GM21381 (cell line): Measurements from ENCODE around the gene NCKAP5.

Source experiments
- ATAC-seq: cut with Tn5 transposase; IDR thresholded peaks from one replicate; pipeline ENCODE4 v1.9.1; 2021; ENCODE audit warnings: mild to moderate bottlenecking, moderate library complexity; ENCODE audit not compliant: unreplicated experiment

The NCKAP5 gene

DNA sequence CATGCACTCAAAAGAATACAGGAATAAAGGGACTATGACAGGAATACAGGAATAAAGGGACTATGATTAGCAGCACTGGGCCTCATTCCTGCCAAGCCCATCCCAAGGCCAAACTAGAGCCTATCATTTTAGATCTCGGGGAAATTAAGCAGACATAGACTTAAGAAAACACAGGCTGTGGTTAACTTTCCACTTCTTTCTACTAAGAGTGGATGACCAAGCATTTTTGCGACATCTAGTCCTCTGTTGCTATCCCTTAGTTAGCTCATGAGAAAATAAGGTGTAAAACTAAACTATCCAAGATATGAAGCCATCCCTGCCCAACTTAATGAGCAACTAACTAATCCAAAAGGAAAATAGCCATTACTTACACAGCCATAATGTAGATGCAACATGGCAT, 904.2 kb downstream of the NCKAP5 start:
- no peak for ATAC-seq

DNA sequence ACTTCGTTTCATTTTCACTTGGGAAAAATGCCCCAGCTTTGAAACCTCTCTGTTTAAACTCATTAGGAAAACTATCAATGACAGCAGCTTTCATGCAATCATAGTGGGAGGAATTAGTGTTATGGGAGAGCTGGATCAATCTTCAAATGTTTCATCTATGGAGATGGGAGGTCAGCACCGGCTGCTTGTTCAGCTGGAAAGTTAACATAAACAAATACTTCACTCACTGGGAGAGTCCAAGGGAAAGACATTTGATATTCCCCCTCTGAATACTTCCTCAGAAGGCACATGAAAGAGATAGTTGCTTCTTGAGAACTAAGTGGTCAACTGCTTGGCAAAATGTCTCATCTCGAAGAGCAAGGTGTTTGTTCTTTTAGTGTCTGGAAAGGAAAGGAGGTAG, 905.5 kb downstream of the NCKAP5 start:
- ATAC-seq: no peak

DNA sequence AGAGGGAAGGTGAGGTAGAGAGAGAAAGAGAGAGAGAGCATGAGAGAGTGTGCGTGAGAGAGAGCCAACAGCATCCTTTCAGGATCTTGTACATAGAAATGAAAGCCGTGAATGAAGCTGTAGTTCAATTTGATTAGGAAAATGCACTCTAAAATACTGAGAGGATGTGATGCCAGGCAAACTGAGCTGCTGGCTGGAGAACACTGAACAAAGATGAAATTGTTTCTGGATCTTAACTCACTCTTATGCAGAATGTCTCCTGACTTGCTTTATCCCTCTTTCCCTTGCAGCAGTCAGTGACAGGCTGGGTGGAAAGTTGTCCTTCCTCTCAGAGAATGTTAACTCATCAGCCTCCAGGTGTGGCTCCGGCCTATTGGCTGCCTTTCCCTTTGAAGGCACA, 908.9 kb downstream of the NCKAP5 start:
- no peak for ATAC-seq

DNA sequence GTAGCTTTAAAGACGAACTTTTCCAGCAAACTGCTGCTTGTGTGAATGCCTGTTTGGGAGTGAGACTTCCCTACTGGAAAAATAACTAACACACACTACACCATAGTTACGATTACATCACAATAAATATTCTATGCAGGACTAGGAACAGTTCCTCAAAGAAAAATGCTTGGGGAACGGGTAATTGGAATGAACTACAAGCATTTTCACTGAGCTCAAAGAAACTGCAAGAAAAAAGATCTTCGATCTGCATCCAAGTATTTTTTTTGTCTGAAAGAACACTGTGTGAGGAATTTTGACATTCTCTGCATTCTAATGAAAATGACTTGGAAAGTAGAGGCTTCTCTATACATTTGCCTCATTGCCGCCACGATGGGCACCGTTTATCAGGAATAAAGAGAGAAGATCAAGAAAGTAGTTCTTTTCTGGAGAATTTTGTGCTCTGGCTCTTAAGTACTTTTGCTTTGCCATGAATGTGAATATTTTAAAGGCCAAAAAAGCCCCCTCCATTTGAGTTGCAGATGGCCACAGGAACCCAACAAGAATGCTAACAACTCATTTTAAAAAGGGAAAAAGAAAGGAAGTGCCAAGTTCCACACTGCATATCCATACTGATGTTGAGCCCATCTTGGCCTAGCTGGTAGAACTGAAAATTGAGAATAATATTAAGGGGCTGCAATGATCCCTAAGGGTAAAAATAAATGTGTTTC, 911.8 kb downstream of the NCKAP5 start:
- ATAC-seq: no peak

DNA sequence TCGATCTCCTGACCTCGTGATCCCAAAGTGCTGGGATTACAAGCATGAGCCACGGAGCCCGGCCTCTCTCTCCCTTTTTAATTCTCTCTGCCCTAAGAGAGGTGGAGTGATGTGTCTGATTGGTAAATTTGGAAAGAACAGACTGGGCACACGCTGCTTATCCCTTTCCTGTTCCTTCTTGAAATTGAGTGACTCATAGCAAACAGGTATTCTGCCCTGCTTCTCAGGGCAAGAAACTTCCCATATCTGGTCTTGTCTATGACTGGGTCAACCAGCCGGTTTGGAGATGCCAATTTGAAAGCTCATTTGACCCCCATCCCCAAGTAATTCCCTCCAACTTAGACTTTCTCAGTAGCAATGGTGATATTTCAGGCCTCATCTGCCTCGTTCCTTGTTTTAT, 913.3 kb downstream of the NCKAP5 start:
- no peak for ATAC-seq

DNA sequence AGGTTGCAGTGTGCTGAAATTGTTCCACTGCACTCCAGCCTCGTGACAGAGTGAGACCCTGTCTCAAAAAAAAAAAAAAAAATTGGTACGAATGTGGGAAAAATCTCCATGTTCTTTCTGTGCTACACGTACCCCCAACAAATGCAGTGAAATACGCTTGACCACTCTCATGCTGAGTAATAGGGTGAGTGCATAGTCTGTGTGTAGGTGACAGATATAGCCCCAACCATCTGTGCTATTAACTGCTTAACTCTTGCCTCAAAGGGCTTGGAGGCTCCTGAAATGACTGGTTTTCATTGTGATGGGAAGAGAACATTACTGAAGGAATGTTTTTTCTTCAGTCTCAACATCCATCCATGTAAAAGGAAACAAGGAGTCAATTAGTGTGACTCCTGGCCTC, 913.9 kb downstream of the NCKAP5 start:
- ATAC-seq: no peak

DNA sequence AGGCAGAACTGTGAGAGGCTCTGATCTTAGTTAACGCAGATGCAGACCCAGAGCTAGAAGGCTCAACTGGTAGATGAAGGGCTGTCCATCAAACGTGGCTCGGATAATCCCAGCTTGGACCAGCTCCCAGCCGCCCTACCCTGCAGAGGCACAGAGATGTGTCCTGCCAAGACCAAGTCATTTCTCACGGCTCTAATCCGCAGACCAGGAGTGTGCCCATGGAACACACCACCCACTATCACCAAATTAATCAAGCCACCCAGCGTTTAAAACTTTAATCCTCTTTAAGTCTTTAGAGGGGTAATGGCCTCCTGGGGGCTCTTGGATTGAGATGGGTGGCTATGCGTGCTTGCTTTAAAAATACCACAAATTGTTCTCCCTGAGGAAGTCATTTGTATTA, 915.8 kb downstream of the NCKAP5 start:
- no peak for ATAC-seq

DNA sequence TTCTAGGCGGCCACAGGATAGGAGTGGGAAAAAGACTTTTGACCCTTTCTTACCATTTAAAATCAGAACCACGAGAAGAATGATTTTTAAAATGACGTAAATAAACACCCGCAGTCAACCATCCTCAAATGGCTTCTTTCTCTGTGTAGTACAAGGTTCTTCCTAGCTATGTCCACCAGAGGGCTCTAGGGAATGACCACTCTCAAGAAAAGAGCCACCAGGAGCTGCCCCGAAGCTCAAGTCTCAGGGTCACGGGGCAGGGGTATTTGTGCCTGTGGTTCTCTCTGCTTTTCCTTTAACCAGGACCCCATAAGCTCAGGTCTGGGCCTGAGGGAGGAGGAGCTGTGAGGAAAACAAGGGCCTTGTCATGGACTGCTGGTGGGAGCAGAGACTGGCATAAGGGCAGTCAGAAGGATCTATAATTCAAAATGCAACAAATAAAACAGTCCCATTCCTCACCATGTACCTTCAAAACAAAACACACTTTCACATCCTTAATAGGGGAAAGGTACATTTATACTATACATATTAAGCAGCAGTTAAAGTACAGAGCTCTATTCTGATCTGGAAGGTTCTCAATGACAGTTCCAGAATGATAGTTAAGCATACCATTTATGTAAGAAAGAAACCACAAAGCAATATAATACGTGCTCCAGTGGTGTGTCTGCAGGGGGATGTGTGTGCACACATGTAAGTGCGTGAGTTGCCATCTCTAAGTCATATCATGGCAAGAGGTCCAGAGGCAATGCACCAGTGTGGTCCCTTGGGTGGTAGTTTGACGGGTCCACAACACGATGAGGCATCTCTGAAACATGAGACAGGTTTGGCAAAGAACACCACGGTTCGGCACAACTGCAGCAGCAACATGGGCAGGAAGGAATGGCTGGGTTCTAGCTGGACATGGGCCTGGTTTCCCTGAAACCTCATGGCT, 916.9 kb downstream of the NCKAP5 start:
- ATAC-seq: no peak

DNA sequence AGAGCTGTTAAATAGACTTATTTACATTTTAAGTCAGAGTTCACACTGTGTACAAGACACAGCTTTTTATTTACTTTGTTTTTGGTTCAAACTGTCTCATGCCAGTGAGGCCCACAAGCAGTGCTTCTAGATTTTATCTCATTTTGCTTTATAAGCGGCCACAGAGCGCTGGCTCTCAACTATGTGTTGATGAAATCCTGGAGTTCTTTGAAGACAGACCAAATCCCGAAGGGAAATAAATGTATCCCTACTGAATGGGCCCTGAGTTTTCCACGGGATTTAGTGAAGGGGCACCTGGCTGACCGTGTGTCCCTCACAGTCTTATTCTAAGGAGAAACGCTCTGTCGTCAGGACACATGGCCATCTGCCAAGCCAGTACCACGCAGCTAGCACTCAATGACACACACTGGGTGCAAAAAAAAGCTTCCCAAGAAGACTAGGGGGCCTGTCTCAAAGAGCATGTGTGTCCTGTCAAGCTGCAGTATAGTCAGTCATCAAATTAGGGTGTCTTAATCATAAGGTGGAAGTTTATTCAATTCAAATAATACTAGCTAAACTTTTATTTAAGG, 921.6 kb downstream of the NCKAP5 start:
- no peak for ATAC-seq

DNA sequence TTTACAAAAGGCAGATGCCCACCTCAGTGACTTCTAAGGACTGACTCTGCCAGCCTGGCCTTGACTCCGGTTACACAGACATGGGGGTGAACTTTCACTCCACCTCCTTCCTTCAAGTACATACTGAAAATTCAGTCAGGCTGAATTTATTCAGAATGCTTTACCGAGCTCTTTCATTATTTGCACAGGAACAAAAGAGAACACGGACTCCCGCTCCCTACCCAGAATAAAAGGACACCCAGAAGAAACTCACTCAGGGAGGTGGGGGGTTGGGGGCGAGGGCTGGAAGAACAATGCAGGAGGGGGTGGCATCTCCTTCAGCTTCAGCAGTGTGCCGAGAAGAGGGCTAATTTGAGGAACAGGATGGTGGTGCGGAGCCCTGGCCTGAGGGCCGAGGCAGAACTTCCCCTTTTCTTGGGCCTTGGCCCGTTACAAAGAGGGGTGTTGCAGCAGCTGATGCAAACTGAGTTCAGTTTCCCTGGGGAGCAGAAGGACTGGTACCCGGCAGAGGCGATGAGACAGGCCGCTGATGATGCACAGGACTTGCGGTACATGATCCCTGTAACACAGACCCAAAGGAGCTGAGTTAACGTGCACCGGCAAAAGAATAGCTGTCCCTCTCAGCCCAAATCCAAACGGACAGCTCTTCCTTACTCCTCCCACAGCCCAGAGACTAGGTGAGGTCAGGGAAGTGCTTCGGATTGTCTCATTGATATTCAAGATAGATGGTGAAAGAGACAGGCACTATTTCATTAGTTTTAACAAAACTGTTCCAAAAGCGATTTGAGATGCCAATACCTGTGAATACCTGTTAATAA, 922.3 kb downstream of the NCKAP5 start:
- no peak for ATAC-seq

DNA sequence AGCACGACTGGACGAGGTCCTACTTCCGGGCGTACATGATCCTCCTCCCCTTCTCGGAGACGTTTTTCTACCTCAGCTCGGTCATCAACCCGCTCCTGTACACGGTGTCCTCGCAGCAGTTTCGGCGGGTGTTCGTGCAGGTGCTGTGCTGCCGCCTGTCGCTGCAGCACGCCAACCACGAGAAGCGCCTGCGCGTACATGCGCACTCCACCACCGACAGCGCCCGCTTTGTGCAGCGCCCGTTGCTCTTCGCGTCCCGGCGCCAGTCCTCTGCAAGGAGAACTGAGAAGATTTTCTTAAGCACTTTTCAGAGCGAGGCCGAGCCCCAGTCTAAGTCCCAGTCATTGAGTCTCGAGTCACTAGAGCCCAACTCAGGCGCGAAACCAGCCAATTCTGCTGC, 923.1 kb downstream of the NCKAP5 start:
- ATAC-seq: no peak

DNA sequence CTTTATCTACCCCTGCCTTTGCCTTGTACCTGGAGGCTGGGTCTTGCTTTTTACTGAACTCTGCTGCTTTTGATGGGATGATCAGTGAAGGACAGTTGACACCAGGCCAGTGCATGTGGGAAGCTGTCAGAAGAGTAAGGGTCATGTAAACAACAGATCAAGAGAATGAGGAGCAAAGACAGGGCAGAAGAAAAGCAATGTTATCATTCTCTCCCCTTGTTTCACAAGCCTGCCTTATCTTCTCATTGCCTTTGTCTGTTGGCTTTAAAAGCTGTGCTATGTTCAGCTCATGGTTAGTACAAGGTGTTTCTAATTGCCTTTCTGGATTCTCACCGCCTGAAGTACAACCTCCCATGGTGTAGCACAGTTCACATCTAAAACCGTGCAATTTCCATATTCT, 925.8 kb downstream of the NCKAP5 start:
- ATAC-seq: no peak

DNA sequence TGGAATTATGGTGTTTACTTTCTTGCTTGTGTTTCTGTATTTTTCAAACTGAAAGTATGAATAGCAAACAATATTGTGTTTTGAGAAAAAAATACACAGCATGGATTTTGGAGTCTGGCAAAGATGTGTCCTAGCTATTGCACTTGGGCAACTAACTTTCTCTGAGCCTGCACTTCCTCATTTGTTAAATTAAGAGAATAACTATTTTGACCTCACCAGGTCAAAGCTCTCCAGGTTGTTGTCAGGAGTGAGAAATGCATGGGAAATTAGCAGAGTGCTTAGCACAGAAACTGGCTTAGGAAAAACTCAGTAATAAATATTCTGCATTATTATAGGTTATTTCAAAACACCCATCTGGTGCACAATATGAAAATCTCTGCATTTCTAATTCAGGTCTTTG, 926.4 kb downstream of the NCKAP5 start:
- ATAC-seq: no peak

DNA sequence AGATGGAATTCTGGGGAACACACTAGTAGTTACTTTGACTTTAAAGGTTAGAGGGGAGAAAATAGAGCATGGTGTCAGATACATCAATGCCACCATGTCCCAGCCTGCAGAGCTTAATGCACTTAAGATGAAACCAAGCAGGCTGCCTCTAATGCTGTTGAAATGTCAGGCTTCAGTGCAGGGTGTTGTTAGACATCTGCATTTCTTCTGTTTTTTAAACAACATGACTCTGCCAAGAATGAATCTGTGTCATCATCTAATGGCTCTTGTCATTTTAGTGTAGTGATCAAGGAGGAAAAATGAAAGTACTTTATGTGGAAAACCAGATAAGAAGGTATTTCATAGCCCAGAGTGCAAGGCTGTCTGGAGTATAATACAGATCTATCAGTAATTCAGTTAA, 928.1 kb downstream of the NCKAP5 start:
- no peak for ATAC-seq

DNA sequence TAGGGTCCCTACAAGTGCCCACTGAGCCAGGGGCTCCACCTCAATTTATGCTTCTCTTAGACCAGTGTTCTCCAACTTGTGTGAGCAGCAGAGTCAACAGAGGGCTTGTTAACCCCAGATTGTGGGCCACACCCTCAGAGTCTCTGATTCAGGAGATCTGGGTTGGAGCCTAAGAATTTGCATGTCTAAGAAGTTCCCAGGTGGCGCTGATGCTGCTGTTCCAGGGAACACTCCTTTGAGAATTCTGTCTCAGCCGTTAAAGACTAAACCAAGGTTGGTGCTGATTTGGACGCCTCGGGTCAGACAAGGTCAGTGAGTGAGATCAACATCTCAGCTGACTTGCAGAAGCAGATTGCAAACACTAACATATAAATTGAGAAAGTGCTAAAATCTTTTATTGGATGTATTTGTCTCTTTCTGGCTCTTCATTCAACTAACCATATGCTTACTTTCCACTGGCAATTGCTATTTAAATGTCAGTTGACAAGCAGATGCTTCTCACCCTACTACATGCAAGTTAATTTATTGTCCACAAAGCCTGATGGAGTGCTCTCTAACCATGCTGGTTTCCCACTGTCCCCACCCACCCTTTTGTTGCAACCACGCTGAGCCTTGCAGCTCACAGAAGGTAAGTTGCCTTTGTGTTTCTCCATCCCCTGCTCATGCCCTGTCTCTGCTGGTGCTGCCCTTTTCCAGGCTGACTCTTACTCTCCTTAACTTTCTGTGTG, 929.8 kb downstream of the NCKAP5 start:
- ATAC-seq: no peak

DNA sequence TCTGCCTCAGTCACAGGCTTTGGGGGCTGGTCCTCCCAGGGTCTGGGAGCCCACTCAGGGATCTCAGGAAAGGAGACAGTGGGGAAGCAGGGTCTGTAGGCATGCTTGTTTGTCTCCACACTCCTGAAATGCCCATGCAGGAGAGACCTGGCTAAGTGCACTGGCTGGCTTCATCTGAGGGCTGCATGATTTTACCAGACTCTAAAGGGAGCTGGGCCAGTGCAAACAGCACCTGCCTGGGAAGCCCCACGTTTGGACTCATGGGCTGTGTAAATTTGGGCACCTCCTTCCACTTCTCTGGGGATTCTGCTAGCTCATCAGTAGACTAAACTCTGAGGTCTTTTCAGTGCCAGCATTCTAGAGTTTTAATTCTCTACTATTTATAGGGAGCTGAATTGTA, 931.9 kb downstream of the NCKAP5 start:
- ATAC-seq: no peak

DNA sequence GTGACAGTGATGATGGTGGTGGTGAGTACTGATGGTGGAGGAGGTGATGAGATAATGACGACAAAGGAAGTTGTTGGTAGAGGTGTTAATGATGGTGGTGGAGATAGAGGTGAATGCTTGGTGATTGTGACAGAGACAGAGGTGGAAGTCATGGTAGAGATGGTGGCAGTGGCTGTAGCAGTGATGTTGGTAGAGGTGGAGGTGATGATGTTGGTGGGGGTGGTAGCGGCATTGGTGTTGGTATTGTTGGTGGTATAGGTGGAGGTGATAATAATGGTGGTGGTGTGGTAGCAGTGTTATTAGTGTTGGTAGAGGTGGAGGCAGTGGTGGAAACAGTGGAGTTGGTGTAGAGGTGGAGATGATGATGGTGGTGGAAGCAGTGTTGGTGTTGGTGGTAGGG, 934.6 kb downstream of the NCKAP5 start:
- ATAC-seq: no peak

DNA sequence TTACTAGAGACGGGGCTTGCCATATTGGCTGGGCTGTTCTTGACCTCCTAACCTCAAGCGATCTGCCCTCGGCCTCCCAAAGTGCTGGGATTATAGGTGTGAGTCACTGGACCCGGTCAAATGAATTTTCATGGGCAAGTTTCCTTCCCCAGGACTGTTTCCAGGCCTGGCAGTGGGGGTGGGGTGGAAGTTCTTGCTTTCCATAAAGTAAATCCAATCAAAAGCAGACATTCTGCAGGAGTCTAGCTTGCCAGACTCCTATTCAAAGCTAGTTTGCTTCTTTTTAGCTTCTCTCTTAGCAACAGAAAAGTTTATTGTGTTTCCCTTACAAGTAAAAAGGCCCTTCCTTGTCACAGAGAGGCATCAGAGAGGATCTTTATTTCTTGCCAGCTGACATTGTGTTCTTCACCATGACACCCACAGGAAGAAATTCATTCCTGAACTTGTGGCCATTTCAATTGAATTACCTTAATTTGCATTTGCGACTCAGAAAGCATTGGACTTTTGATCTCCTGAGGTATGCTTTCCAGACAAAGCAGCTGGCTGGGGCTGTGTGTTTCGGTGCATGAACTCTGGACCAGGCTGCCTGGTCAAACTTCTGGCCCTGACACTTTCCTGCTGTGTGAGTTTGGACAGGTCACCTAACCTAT, 936.1 kb downstream of the NCKAP5 start:
- no peak for ATAC-seq

DNA sequence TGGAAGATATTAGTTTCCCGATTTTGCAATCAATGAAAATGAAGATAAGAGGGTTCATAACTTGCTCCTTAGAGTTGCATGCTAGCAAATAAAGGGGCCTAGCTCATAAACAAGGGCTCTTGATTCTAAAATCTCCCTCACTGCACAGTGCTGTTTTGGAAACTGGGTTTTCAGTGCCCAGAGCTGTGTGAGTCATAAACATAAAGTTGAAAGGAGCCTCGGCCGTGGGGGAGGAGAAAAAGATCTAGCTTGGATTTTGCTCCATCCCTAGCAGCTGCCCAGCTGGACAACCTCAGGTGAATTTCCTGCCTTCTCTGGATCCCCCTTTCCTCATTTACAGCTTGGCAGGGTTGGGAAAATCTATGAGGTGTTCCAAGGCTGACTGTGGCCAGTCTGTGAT, 940.7 kb downstream of the NCKAP5 start:
- ATAC-seq: no peak
